BLaER1 (cell line): ENCODE results near the gene CD83.

ENCODE experiments used
- H3K27ac ChIP-seq: shearing (Covaris generic); formaldehyde crosslinking; 2 replicates; pipeline ENCODE4 v1.8.1; 2022
- H3K27me3 ChIP-seq: shearing (Covaris generic); formaldehyde crosslinking; 2 replicates; pipeline ENCODE4 v1.8.1; 2022
- H3K36me3 ChIP-seq: shearing (Covaris generic); formaldehyde crosslinking; 2 replicates; pipeline ENCODE4 v1.8.1; 2022
- H3K4me1 ChIP-seq: shearing (Covaris generic); formaldehyde crosslinking; 2 replicates; pipeline ENCODE4 v1.8.1; 2022
- H3K4me2 ChIP-seq: shearing (Covaris generic); formaldehyde crosslinking; 2 replicates; pipeline ENCODE4 v1.8.1; 2022
- H3K4me3 ChIP-seq: shearing (Covaris generic); formaldehyde crosslinking; 2 replicates; pipeline ENCODE4 v1.8.1; 2022
- H3K9ac ChIP-seq: shearing (Covaris generic); formaldehyde crosslinking; 2 replicates; pipeline ENCODE4 v1.8.1; 2022
- H3K9me3 ChIP-seq: shearing (Covaris generic); formaldehyde crosslinking; 2 replicates; pipeline ENCODE4 v1.8.1; 2022
- H4K20me1 ChIP-seq: shearing (Covaris generic); formaldehyde crosslinking; 2 replicates; pipeline ENCODE4 v1.8.1; 2022
- Cebpa-rat ChIP-seq: shearing (Covaris generic); IDR thresholded peaks from 2 replicates; pipeline ENCODE4 v1.8.1; 2022

The CD83 gene

DNA sequence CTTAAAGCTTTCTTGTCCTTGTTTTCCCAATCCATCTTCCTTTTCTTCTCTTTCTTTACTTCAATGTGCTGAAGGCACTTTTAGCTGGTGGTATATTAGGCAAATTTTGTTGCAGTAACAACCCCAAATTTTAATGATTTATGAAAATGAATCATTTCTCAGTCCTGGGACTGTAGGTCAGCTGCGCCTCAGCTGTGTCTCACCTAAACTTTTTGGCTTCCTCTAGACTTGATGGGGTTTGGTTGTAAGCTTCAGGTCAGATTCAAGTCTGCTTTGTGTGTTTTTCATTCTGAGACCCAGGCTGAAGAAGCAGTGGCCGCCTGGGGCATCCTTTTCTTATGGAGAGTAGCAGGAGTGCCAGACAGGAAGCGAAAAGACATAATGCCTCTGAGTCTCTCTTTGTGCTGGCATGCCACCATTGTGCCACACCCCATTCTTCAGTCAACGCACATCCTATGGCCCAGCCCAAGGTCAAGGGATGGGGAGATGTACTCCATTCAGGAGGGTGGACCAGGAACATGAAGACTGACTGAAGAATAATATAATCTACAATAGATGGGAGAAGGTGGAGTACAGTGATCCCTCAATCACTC lies 28.9 kb upstream of the CD83 start:
- no peak overlapping the region for H3K4me3 ChIP-seq
- H4K20me1 ChIP-seq = no peaks in the 10 kb centered on the region
- no peak overlapping the region for H3K27ac ChIP-seq
- no peaks in the 10 kb centered on the region for H3K27me3 ChIP-seq
- H3K9ac ChIP-seq = no peak overlapping the region
- no peak for TF ChIP-seq Cebpa-rat
- H3K4me1 ChIP-seq = peaks cover 13% of the 10 kb centered on the region; the same call in 1 of the 2 replicates
- H3K36me3 ChIP-seq = no peaks in the 10 kb centered on the region
- no peaks in the 10 kb centered on the region for H3K9me3 ChIP-seq
- H3K4me2 ChIP-seq = no peak overlapping the region

DNA sequence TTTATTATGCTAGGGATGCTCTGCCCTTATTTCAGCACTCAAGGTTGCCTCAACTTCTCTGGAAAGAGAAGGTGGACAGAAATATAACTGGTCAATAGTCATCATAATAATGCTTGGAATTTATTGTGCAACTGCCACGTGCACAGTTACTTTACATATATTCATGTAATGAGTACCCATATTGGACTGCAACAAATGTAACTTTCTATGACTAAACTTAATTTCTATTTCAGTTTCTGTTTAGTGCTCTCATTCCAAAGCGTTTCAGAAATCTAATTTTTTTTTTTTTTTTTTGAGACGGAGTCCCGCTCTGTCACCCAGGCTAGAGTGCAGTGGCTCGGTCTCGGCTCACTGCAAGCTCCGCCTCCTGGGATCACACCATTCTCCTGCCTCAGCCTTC lies 28.3 kb upstream of the CD83 start:
- H3K27ac ChIP-seq = no peak overlapping the region
- H3K4me3 ChIP-seq = no peak overlapping the region
- H3K4me1 ChIP-seq = peaks cover 19% of the 10 kb centered on the region; the same call in 1 of the 2 replicates
- no peaks in the 10 kb centered on the region for H3K9me3 ChIP-seq
- no peak overlapping the region for H3K9ac ChIP-seq
- no peaks in the 10 kb centered on the region for H4K20me1 ChIP-seq
- no peaks in the 10 kb centered on the region for H3K27me3 ChIP-seq
- H3K4me2 ChIP-seq = no peak overlapping the region
- H3K36me3 ChIP-seq = no peaks in the 10 kb centered on the region
- no peak for TF ChIP-seq Cebpa-rat

DNA sequence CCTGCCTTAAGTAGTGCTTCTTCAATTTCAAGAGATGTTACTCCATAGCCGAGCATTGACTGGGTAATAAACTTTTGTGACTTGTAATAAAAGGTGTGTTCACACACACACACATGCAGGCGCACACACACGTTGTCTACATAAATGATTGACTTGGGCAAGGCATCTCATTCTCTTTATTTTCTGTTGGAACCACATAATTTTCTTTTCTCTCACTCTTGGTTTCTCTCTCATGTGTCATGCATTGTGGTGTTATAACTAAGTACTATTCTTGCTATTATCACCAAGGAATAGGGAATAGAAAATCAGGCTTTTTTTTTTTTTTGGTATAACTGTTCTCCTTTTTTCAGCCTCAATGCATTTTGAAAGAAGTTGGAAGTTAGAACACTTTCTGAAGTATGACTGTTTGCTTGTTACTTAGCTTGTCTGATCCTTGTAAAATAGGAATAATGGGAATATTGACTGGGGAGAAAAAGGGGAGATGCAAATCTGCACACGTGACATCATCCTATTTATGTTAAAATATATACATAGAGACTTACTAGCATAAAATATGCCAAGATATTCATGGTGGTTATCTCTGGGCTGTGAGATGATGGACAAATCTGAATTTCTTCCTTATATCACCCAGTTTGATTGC lies 26.1 kb upstream of the CD83 start:
- Histone ChIP-seq H3K4me1 (peaks cover 32% of the 10 kb centered on the region), H3K27ac (no peak overlapping the region), H3K9ac (no peak overlapping the region), H4K20me1 (no peaks in the 10 kb centered on the region), H3K27me3 (no peaks in the 10 kb centered on the region), H3K4me3 (no peak overlapping the region), H3K9me3 (no peaks in the 10 kb centered on the region), H3K4me2 (no peak overlapping the region), H3K36me3 (no peaks in the 10 kb centered on the region)
- TF ChIP-seq Cebpa-rat = no peak

DNA sequence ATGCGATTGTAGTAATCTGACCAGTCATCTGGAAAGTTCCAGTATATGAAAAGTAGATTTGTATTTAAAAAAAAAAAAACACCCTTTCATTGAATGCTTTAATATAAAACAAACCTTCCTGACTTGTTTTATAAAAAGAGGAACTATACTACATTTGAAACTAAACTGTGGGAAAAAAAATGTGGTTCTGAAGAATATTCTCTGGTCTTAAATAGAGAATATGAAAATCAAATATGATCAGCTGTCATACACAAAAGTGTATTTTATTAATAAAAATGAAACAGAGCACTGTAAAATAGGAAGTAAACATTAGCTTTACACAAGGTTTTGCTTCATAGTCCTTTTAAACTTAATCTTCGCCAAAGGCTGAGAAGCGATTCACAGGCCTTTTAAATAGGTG lies 25.3 kb upstream of the CD83 start:
- Histone ChIP-seq H4K20me1 (no peaks in the 10 kb centered on the region), H3K27me3 (no peaks in the 10 kb centered on the region), H3K36me3 (no peaks in the 10 kb centered on the region), H3K9me3 (no peaks in the 10 kb centered on the region), H3K4me1 (peaks cover 32% of the 10 kb centered on the region), H3K4me2 (no peak overlapping the region), H3K4me3 (no peak overlapping the region), H3K9ac (no peak overlapping the region), H3K27ac (no peak overlapping the region)
- no peak for TF ChIP-seq Cebpa-rat

DNA sequence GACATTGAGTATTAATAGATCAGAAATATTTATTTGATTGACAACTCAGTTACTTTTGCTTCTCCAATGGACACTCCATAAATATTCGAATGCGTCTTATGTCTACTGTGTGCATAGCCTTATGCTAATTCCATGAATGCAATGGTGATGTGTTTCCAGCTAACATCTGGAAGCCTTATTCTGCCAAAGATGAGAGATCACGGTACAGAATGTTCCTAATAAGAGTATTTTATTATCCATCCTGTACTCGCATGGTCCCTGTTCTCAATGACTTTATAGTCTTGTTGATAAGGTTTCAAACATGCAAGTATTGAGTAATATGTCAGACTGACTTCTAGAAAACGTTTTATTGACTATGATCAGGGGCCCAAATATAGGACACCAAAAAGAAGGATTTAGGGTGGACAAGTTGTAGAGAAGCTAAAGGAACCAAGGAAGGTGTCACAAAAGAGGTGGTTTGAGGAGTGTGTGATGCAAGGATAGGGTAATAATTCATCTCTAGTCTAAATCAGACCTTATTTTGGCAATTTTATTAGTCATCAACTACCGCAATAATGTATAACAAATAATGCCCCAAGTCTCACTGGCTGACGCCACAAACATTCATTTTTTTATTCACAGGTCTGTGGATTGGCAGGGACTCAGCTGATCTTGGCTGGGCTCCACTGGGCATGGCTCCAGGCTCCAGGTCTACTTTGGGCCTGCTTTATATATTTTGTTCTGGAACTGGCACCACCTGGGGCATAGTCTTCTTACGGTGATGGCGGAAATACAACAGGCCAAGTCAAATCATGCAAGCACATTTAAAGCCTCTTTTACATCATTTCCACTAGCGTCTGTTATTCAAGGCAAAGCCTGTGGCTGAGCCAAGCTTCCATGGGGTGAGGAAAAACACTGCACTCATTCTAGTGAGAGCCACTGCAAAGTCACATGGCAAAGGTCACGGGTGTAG lies 24.5 kb upstream of the CD83 start:
- peaks cover 32% of the 10 kb centered on the region for H3K4me1 ChIP-seq
- H3K4me3 ChIP-seq = no peak overlapping the region
- TF ChIP-seq Cebpa-rat = no peak
- no peaks in the 10 kb centered on the region for H3K9me3 ChIP-seq
- H4K20me1 ChIP-seq = no peaks in the 10 kb centered on the region
- H3K27me3 ChIP-seq = no peaks in the 10 kb centered on the region
- no peaks in the 10 kb centered on the region for H3K36me3 ChIP-seq
- H3K9ac ChIP-seq = no peak overlapping the region
- H3K4me2 ChIP-seq = no peak overlapping the region
- no peak overlapping the region for H3K27ac ChIP-seq

DNA sequence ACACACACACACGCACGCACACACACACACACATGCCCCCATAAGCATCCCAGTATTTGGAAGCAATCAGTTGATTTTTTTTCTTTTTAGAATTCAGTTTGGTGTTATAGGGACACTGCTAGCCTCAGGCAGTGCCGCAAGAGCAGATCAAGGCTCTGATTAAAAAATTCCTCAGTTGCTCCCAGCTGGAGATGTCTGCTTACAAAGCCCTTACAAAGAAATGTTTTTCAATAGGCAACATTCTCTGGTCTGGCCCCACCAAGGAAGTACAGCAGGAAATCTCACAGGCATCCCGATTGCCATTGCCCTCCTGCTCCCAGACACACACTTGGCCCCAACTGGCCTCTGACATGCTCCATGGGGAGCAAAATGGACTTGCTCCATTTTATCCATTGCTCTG lies 22.9 kb upstream of the CD83 start:
- H3K9ac ChIP-seq = no peak overlapping the region
- no peak overlapping the region for H3K27ac ChIP-seq
- no peak overlapping the region for H3K4me3 ChIP-seq
- TF ChIP-seq Cebpa-rat = no peak
- H3K4me1 ChIP-seq = peaks cover 32% of the 10 kb centered on the region
- no peaks in the 10 kb centered on the region for H3K36me3 ChIP-seq
- no peaks in the 10 kb centered on the region for H4K20me1 ChIP-seq
- no peaks in the 10 kb centered on the region for H3K9me3 ChIP-seq
- peak overlapping the region; percentile 65 for H3K4me2 ChIP-seq
- H3K27me3 ChIP-seq = no peaks in the 10 kb centered on the region

DNA sequence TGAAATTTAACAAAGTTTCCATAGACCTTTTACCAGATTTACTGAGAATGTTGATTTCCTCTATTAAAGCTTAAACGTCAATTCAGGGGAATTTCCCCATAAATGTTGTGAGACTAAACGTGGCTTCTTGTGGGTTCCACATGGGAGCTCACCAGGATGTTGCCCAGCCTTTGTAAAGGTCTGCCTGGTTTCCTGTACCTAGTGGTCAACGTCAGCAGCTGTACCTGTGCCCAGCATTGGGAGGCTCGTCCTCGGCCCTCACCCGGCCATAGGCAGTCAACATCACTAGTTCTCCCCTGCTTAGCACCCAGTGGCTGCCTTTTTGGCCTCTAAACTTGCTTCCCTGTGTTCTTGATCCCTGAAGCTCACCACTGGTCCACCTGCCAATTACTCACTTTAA lies 22.1 kb upstream of the CD83 start:
- H3K4me3 ChIP-seq = no peak overlapping the region
- TF ChIP-seq Cebpa-rat = no peak
- peaks cover 38% of the 10 kb centered on the region for H3K4me1 ChIP-seq
- no peak overlapping the region for H3K9ac ChIP-seq
- H3K36me3 ChIP-seq = no peaks in the 10 kb centered on the region
- H3K27me3 ChIP-seq = no peaks in the 10 kb centered on the region
- H4K20me1 ChIP-seq = no peaks in the 10 kb centered on the region
- H3K4me2 ChIP-seq = peak overlapping the region; percentile 65
- H3K9me3 ChIP-seq = no peaks in the 10 kb centered on the region
- H3K27ac ChIP-seq = 0 out of 2 replicates have a peak overlapping the region, but pooled peaks have one; percentile 1

DNA sequence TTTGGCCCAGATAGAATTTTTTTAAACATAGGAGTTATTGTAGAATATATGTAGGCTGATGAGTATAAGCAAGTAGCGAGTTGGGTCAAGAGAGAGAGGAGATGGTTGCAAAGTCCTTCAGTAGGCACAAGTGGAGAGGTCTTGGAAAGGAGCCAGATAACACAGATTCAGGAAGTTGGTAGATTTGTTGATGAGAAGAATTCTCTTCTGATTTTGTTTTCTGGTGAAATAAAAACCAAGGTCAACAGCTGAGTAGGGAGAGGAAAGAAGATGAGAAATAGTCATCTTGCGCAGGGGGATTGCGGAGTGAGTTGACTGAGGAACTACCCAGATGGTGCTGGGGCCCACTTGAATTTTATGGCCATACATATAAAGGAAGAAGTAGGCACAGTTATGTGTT lies 17.4 kb upstream of the CD83 start:
- no peak for TF ChIP-seq Cebpa-rat
- H3K4me2 ChIP-seq = peak overlapping the region; percentile 15; the same call in 1 of the 2 replicates
- H3K9ac ChIP-seq = no peak overlapping the region
- no peaks in the 10 kb centered on the region for H3K36me3 ChIP-seq
- no peaks in the 10 kb centered on the region for H3K27me3 ChIP-seq
- peaks cover 21% of the 10 kb centered on the region for H3K4me1 ChIP-seq
- H3K27ac ChIP-seq = no peak overlapping the region
- H3K4me3 ChIP-seq = no peak overlapping the region
- no peaks in the 10 kb centered on the region for H3K9me3 ChIP-seq
- H4K20me1 ChIP-seq = no peaks in the 10 kb centered on the region

DNA sequence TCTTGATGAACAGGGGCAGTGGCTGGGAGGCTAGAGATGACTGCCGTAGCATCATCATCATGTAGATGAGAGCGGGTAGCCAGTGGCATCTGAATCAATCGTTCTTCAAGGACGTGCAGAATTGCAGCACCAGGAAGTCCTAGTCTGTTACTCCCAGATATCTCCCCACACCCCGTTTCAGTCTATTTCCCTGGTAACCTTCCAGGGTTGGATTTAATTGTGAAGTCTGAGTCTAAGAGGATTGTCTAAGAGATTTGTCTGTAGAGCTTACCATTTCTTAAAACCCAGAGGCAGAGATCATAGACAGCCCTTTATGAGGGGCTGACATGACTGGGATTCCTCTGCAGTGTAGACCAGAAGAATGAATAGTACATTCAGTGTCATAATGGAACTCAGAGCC lies 16.6 kb upstream of the CD83 start:
- H3K9ac ChIP-seq = no peak overlapping the region
- H3K4me3 ChIP-seq = no peak overlapping the region
- H3K4me1 ChIP-seq = peaks cover 13% of the 10 kb centered on the region
- H3K36me3 ChIP-seq = no peaks in the 10 kb centered on the region
- H3K4me2 ChIP-seq = no peak overlapping the region
- H4K20me1 ChIP-seq = no peaks in the 10 kb centered on the region
- H3K27ac ChIP-seq = no peak overlapping the region
- H3K27me3 ChIP-seq = no peaks in the 10 kb centered on the region
- H3K9me3 ChIP-seq = 0 out of 2 replicates have a peak, but pooled peaks cover 1% of the 10 kb centered on the region
- TF ChIP-seq Cebpa-rat = no peak

DNA sequence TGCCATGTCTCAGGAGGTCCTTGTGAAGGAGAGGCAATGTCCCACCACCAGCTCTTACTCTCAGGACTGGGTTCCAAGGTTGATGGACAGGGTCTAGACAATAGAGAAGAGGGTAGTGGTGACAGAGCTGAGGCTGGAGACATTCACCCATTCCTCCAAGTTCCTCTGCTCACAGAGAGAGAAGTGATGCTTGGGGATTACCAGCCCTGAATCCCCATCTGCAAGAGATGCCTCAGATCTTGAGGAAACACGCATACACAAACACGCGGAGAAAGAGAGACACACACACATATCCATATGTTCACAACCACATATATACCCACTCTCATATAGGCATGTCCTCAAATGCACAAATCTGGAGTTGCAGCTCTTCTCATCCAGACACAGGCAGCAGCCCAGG lies 15.2 kb upstream of the CD83 start:
- Histone ChIP-seq H3K27ac (no peak overlapping the region), H3K4me1 (peaks cover 21% of the 10 kb centered on the region), H3K4me2 (no peak overlapping the region), H3K9ac (no peak overlapping the region), H3K36me3 (no peaks in the 10 kb centered on the region), H3K9me3 (peaks cover 13% of the 10 kb centered on the region), H3K4me3 (no peak overlapping the region), H3K27me3 (no peaks in the 10 kb centered on the region), H4K20me1 (no peaks in the 10 kb centered on the region)
- no peak for TF ChIP-seq Cebpa-rat
